GM21447 (cell line): ENCODE data around the gene CEP170B.
"Not testable (repeated sequence)": the region's sequence is repeated elsewhere in the genome, so short reads cannot be mapped to it uniquely, and the experiment has no call there.

ENCODE experiments used
- ATAC-seq: cut with Tn5 transposase; IDR thresholded peaks from one replicate; pipeline ENCODE4 v1.9.1; 2021; ENCODE audit not compliant: unreplicated experiment

The CEP170B gene

GRCh38 chr14:104904650-104905578 lies 39.8 kb downstream of the CEP170B start:
- ATAC-seq = not testable (repeated sequence)

- not testable (repeated sequence) for ATAC-seq
These were observed 40.5 kb downstream of the CEP170B start for GRCh38 chr14:104905579-104905933.

GRCh38 chr14:104908303-104908702 lies 43.2 kb downstream of the CEP170B start:
- ATAC-seq = no peak

- no peak for ATAC-seq
These were observed 47.0 kb downstream of the CEP170B start for GRCh38 chr14:104912053-104912452.

- ATAC-seq = no peak
These were observed 48.4 kb downstream of the CEP170B start for GRCh38 chr14:104913435-104913834.

- no peak for ATAC-seq
These were observed 52.0 kb downstream of the CEP170B start for GRCh38 chr14:104917116-104917515.

- ATAC-seq = no peak
These were observed 52.9 kb downstream of the CEP170B start for GRCh38 chr14:104917993-104918392.

- ATAC-seq = not testable (repeated sequence)
These were observed 54.3 kb downstream of the CEP170B start for GRCh38 chr14:104919152-104919992.

- no peak for ATAC-seq
These were observed 54.9 kb downstream of the CEP170B start for GRCh38 chr14:104919993-104920315.

GRCh38 chr14:104923640-104924420 lies 58.8 kb downstream of the CEP170B start:
- ATAC-seq = no peak

- no peak for ATAC-seq
These were observed 59.5 kb downstream of the CEP170B start, which contains the start of gene PLD4 for GRCh38 chr14:104924421-104925213. PLD4 (plus strand) TSS chr14:104924879; CDS start chr14:104927141, 2,262 bp downstream.

GRCh38 chr14:104925214-104925854 lies 60.3 kb downstream of the CEP170B start:
- ATAC-seq = no peak

- peak; percentile 7 for ATAC-seq
These were observed 61.0 kb downstream of the CEP170B start for GRCh38 chr14:104925855-104926609.

- ATAC-seq = peak; percentile 82
These were observed 61.8 kb downstream of the CEP170B start for GRCh38 chr14:104926619-104927431.

GRCh38 chr14:104927432-104927816 lies 62.4 kb downstream of the CEP170B start:
- ATAC-seq = no peak

GRCh38 chr14:104927901-104928300 lies 62.8 kb downstream of the CEP170B start:
- ATAC-seq = no peak

GRCh38 chr14:104928391-104929133 lies 63.5 kb downstream of the CEP170B start:
- ATAC-seq = no peak
